ENCODE results near the gene HVCN1.

GRCh38 chr12:110694330-110694901 lies 5.5 kb upstream of the HVCN1 start:
- TF ChIP-seq RARB (CRISPR knock-in tag; IDR thresholded peaks at IDR 0.05) (no peak), ISL1 (CRISPR knock-in tag; IDR thresholded peaks at IDR 0.05) (no peak)

Data from SK-N-SH treated with all-trans-retinoic acid at 6 μM for 48 hours (cell line).